ENCODE data around the gene MIEF2.

MIEF2 gene

GRCh38 chr17:18226284-18226945 lies 34.0 kb upstream of the MIEF2 start:
- WGBS, 2 experiments (ENCODE audit: insufficient coverage in 2 of 2): 43 to 44% methylated on average over 10 of the region's 16 CpGs
- peak overlapping the region; percentile 45 for H3K27ac ChIP-seq (ENCODE audit: low read depth, low read length, severe bottlenecking)

DNA sequence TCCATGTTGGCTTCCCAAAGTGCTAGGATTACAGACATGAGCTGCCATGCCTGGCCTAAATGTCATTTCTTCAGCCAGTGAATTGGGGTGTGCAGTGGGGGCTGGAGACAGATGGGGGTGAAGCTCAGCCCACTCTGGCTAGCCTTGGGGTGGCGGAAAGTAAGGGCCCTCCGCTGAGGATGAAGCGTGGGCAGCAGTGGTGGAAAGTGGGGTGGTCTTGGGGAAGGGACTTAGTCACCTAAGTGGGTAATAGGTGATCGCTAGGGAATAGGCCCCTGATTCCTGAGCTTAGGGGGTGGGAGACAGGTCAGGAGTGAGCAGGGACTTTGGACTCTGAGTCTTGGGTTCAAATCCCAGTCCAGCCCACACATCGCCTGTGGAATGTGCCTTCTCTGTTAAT lies 32.8 kb upstream of the MIEF2 start:
- peaks cover 18% of the 10 kb centered on the region for H3K36me3 ChIP-seq (ENCODE audit: control insufficient read depth, insufficient read depth, low read length)
- 98 to 100% methylated on average over 4 of the region's 5 CpGs for WGBS, 2 experiments (ENCODE audit: insufficient coverage in 2 of 2)
- no peak overlapping the region for H3K4me3 ChIP-seq (ENCODE audit: extremely low read depth, insufficient read depth, low read length, poor library complexity, severe bottlenecking)
- no peak overlapping the region for H3K27ac ChIP-seq (ENCODE audit: low read depth, low read length, severe bottlenecking)
- peaks cover 32% of the 10 kb centered on the region for H3K4me1 ChIP-seq (ENCODE audit: control insufficient read depth, insufficient read depth, low read length, poor library complexity, severe bottlenecking)
- H3K9me3 ChIP-seq (ENCODE audit: control insufficient read depth, low read length): no peaks in the 10 kb centered on the region

More at GRCh38 chr17:18226284-18226945, 34.0 kb upstream of the MIEF2 start:
- Histone ChIP-seq H3K4me3 (ENCODE audit: extremely low read depth, insufficient read depth, low read length, poor library complexity, severe bottlenecking) (peak overlapping the region; percentile 85), H3K36me3 (ENCODE audit: control insufficient read depth, insufficient read depth, low read length) (peaks cover 11% of the 10 kb centered on the region), H3K9me3 (ENCODE audit: control insufficient read depth, low read length) (no peaks in the 10 kb centered on the region), H3K4me1 (ENCODE audit: control insufficient read depth, insufficient read depth, low read length, poor library complexity, severe bottlenecking) (peaks cover 32% of the 10 kb centered on the region)

- no peaks in the 10 kb centered on the region for H3K9me3 ChIP-seq (ENCODE audit: control insufficient read depth, low read length)
- H3K27ac ChIP-seq (ENCODE audit: low read depth, low read length, severe bottlenecking): no peak overlapping the region
- H3K4me1 ChIP-seq (ENCODE audit: control insufficient read depth, insufficient read depth, low read length, poor library complexity, severe bottlenecking): peaks cover 32% of the 10 kb centered on the region
- 95 to 98% methylated on average over 9 to 10 of the region's 10 CpGs for WGBS, 2 experiments (ENCODE audit: insufficient coverage in 2 of 2)
- H3K4me3 ChIP-seq (ENCODE audit: extremely low read depth, insufficient read depth, low read length, poor library complexity, severe bottlenecking): no peak overlapping the region
- H3K36me3 ChIP-seq (ENCODE audit: control insufficient read depth, insufficient read depth, low read length): peaks cover 24% of the 10 kb centered on the region
Measured at GRCh38 chr17:18228176-18228682, 32.2 kb upstream of the MIEF2 start.

DNA sequence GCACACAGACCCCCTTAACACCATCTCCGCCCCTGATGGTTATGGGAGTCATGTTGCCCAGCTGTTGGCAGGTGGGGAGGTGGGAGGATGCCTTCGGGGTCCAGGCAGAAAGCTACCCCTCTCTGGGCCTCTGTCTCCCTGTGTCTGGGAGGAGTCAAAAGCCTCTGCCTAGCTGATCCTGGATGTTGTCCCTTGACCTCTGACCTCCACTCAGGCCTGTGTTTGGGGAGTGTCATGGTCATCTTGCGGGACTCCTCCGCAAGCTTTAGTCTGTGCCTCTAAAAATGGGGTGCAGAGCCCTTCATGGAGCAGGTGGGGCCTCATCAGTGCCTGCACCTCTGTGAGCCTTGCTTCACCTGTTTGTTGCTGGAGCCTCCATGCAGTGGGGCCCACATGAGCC lies 31.2 kb upstream of the MIEF2 start:
- no peaks in the 10 kb centered on the region for H3K9me3 ChIP-seq (ENCODE audit: control insufficient read depth, low read length)
- peaks cover 26% of the 10 kb centered on the region for H3K4me1 ChIP-seq (ENCODE audit: control insufficient read depth, insufficient read depth, low read length, poor library complexity, severe bottlenecking)
- peaks cover 34% of the 10 kb centered on the region for H3K36me3 ChIP-seq (ENCODE audit: control insufficient read depth, insufficient read depth, low read length)
- no peak overlapping the region for H3K27ac ChIP-seq (ENCODE audit: low read depth, low read length, severe bottlenecking)
- no peak overlapping the region for H3K4me3 ChIP-seq (ENCODE audit: extremely low read depth, insufficient read depth, low read length, poor library complexity, severe bottlenecking)
- 84 to 96% methylated on average over 2 to 4 of the region's 4 CpGs for WGBS, 2 experiments (ENCODE audit: insufficient coverage in 2 of 2)

DNA sequence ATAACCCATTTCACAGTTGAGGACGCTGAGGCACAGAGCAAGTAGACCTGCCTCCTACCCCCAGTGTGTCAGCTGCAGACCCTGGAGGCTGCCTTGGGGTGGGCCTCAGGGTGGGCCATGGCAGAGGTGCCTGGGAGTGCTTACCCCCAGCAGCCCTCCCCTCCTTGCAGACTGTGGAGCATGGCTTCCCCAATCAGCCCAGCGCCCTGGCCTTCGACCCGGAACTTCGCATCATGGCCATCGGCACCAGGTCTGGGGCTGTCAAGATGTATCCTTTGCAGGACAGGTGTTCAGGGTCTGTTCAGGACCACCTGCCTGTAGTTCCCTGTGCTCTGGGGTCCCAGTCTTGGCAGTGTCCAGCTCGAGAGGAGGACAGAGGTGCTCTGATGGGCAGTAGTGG lies 30.7 kb upstream of the MIEF2 start:
- WGBS, 2 experiments (ENCODE audit: insufficient coverage in 2 of 2): 98% methylated on average over 6 to 7 of the region's 7 CpGs
- no peak overlapping the region for H3K27ac ChIP-seq (ENCODE audit: low read depth, low read length, severe bottlenecking)

DNA sequence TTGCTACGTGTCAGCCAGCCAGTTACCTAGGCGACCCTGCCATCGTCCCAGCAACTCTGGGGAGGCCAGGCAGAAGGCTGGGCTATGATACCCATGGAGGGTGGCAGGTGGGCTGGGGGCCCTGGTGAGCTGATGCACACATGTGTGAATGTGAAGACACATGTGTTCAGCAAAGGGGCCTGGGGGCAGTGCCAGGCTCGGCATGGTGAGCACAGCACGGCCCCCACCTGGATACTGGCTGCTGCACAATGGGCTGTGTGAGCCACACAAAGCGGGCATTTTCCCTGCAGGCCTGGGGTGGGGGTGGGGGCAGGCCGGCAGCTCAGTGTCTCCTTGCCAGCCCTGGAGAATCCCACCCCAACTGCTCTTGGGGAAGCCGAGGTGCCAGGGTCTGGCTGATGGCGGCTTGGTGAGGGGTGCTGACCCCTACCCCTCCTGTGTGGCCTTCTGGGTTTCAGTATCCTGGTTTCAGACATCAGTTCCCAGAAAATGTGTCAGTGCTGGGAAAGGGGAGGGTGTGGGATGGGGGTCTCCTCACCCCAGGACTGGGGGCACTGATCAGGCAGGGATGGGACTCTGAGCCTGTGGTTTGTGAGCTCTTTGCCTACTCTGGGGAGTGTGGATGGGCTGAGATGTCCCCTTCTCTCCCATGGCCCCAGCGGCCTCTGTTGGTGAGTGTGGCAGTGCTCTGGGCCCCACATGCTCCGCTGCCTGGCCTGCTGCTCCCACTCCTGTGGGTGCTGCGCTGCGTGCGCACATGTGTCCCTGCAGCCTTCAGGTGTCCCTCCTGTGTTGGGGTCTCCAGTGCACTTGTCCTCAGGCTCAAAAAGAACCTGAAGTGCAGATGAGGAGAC lies 29.9 kb upstream of the MIEF2 start:
- Histone ChIP-seq H3K4me1 (ENCODE audit: control insufficient read depth, insufficient read depth, low read length, poor library complexity, severe bottlenecking) (peaks cover 22% of the 10 kb centered on the region), H3K27ac (ENCODE audit: low read depth, low read length, severe bottlenecking) (no peak overlapping the region), H3K9me3 (ENCODE audit: control insufficient read depth, low read length) (no peaks in the 10 kb centered on the region), H3K4me3 (ENCODE audit: extremely low read depth, insufficient read depth, low read length, poor library complexity, severe bottlenecking) (no peak overlapping the region), H3K36me3 (ENCODE audit: control insufficient read depth, insufficient read depth, low read length) (peaks cover 46% of the 10 kb centered on the region)
- 79 to 85% methylated on average over 10 to 13 of the region's 14 CpGs for WGBS, 2 experiments (ENCODE audit: insufficient coverage in 2 of 2)

More for the DNA sequence above, 30.7 kb upstream of the MIEF2 start:
- peaks cover 22% of the 10 kb centered on the region for H3K4me1 ChIP-seq (ENCODE audit: control insufficient read depth, insufficient read depth, low read length, poor library complexity, severe bottlenecking)
- no peaks in the 10 kb centered on the region for H3K9me3 ChIP-seq (ENCODE audit: control insufficient read depth, low read length)
- peaks cover 39% of the 10 kb centered on the region for H3K36me3 ChIP-seq (ENCODE audit: control insufficient read depth, insufficient read depth, low read length)
- H3K4me3 ChIP-seq (ENCODE audit: extremely low read depth, insufficient read depth, low read length, poor library complexity, severe bottlenecking): no peak overlapping the region

DNA sequence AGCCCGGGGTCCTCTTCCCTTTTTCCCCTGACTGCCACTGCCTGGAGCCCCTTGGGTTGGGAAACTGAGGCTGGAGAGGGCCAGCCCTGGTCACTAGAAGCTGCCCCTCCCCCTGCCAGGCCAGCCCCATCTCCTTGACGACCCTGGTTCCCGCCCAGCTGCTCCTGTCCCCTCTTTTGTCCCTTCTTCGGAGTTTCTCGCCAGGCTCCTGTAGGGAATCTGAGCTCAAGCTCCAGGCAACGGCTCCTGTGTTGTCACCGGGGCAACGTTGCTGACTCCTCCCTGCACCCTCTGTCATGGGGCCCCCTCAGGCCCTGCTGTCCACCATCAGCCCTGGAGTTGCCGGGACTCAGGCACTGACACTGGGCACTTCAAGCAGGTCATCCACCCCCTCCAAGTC lies 29.3 kb upstream of the MIEF2 start:
- 59 to 61% methylated on average over 8 to 9 of the region's 9 CpGs for WGBS, 2 experiments (ENCODE audit: insufficient coverage in 2 of 2)
- H3K27ac ChIP-seq (ENCODE audit: low read depth, low read length, severe bottlenecking): peak overlapping the region; percentile 23
- H3K9me3 ChIP-seq (ENCODE audit: control insufficient read depth, low read length): no peaks in the 10 kb centered on the region
- peaks cover 52% of the 10 kb centered on the region for H3K36me3 ChIP-seq (ENCODE audit: control insufficient read depth, insufficient read depth, low read length)
- H3K4me1 ChIP-seq (ENCODE audit: control insufficient read depth, insufficient read depth, low read length, poor library complexity, severe bottlenecking): peaks cover 28% of the 10 kb centered on the region
- no peak overlapping the region for H3K4me3 ChIP-seq (ENCODE audit: extremely low read depth, insufficient read depth, low read length, poor library complexity, severe bottlenecking)

GRCh38 chr17:18233803-18234518 lies 26.5 kb upstream of the MIEF2 start:
- H3K27ac ChIP-seq (ENCODE audit: low read depth, low read length, severe bottlenecking): no peak overlapping the region
- H3K9me3 ChIP-seq (ENCODE audit: control insufficient read depth, low read length): no peaks in the 10 kb centered on the region
- H3K4me3 ChIP-seq (ENCODE audit: extremely low read depth, insufficient read depth, low read length, poor library complexity, severe bottlenecking): no peak overlapping the region
- peaks cover 77% of the 10 kb centered on the region for H3K36me3 ChIP-seq (ENCODE audit: control insufficient read depth, insufficient read depth, low read length)
- H3K4me1 ChIP-seq (ENCODE audit: control insufficient read depth, insufficient read depth, low read length, poor library complexity, severe bottlenecking): peaks cover 17% of the 10 kb centered on the region
- WGBS, 2 experiments (ENCODE audit: insufficient coverage in 2 of 2): 96 to 97% methylated on average over 17 to 21 of the region's 22 CpGs

DNA sequence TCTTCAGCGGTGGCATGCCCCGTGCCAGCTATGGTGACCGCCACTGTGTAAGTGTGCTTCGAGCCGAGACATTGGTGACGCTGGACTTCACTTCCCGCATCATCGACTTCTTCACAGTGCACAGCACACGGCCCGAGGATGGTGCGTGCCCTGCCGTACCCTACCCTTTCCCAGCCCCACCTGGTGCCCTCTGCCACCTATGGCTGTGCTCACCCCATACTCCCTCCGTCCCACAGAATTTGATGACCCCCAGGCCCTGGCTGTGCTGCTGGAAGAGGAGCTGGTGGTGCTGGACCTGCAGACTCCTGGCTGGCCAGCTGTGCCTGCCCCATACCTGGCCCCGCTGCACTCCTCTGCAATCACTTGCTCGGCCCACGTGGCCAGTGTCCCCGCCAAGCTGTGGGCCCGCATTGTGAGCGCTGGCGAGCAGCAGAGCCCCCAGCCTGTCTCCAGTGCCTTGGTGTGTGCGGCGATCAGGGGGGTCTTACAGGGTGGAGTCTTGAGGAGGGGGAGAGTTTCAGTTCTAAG lies 25.5 kb upstream of the MIEF2 start:
- Histone ChIP-seq H3K27ac (ENCODE audit: low read depth, low read length, severe bottlenecking) (no peak overlapping the region), H3K4me3 (ENCODE audit: extremely low read depth, insufficient read depth, low read length, poor library complexity, severe bottlenecking) (no peak overlapping the region), H3K36me3 (ENCODE audit: control insufficient read depth, insufficient read depth, low read length) (peaks cover 78% of the 10 kb centered on the region), H3K4me1 (ENCODE audit: control insufficient read depth, insufficient read depth, low read length, poor library complexity, severe bottlenecking) (peaks cover 17% of the 10 kb centered on the region), H3K9me3 (ENCODE audit: control insufficient read depth, low read length) (no peaks in the 10 kb centered on the region)
- WGBS, 2 experiments (ENCODE audit: insufficient coverage in 2 of 2): 97 to 98% methylated on average over 21 of the region's 22 CpGs

DNA sequence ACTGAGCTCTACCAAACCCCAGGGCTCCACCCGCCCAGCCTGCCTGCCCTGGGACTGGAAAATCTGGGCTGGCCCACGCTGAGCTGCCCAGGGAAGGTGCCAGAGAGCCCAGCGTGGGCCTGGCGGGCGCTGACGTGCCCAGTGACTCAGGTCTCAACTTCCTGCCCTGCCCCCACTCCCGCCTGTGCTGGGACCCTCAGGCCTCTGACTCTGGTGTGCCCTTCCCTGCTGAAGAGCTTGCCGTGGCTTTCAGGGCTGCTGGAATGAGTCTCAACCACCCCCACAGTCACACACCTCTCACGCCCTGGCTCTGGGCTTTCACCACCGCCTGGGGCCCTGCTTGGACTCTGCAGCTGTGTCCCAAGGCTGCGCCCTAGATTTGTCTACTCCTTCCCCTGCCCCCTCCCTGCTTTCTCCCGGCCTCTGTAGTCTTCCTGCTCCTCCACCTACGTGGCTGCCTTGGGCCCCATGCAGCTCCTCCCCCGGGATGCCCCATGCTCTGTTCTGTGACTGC lies 24.7 kb upstream of the MIEF2 start:
- H3K4me1 ChIP-seq (ENCODE audit: control insufficient read depth, insufficient read depth, low read length, poor library complexity, severe bottlenecking): peaks cover 13% of the 10 kb centered on the region
- peak overlapping the region; percentile 49 for H3K27ac ChIP-seq (ENCODE audit: low read depth, low read length, severe bottlenecking)
- WGBS, 2 experiments (ENCODE audit: insufficient coverage in 2 of 2): 83 to 86% methylated on average over 13 to 14 of the region's 14 CpGs
- no peaks in the 10 kb centered on the region for H3K9me3 ChIP-seq (ENCODE audit: control insufficient read depth, low read length)
- H3K4me3 ChIP-seq (ENCODE audit: extremely low read depth, insufficient read depth, low read length, poor library complexity, severe bottlenecking): no peak overlapping the region
- H3K36me3 ChIP-seq (ENCODE audit: control insufficient read depth, insufficient read depth, low read length): peaks cover 82% of the 10 kb centered on the region
